Brain microvascular endothelial cell (primary cell): ENCODE data around the gene RBM38.
"Not testable (repeated sequence)": the region's sequence is repeated elsewhere in the genome, so short reads cannot be mapped to it uniquely, and the experiment has no call there.

Experiments
- DNase-seq: peaks from one replicate; pipeline ENCODE4 v3.0.0-alpha.2; 2020
- H3K27ac ChIP-seq: fragments of 250-450 bp; sonication (Bioruptor Pico); 2 replicates; pipeline ENCODE4 v1.5.1; 2020; ENCODE audit warnings: mild to moderate bottlenecking, moderate library complexity
- H3K27me3 ChIP-seq: fragments of 250-450 bp; sonication (Bioruptor Pico); replicated peaks from 2 replicates; pipeline ENCODE4 v1.5.1; 2020; ENCODE audit warnings: mild to moderate bottlenecking
- H3K36me3 ChIP-seq: fragments of 250-450 bp; sonication (Bioruptor Pico); replicated peaks from 2 replicates; pipeline ENCODE4 v1.5.1; 2020; ENCODE audit warnings: mild to moderate bottlenecking
- H3K4me3 ChIP-seq: 2 replicates; pipeline ENCODE4 v1.5.1; 2011; ENCODE audit warnings: low read depth, mild to moderate bottlenecking, control low read depth, low read length, moderate library complexity
- CTCF ChIP-seq: IDR thresholded peaks from 2 replicates; pipeline ENCODE4 v1.5.1; 2011; ENCODE audit warnings: low read depth, mild to moderate bottlenecking, moderate library complexity, low read length, control low read depth, inconsistent platforms; ENCODE audit errors: missing control alignments
- in situ Hi-C: cut with HindIII; loops from 2 replicates; pipeline ENCODE4 v1.10.0; 2017; ENCODE audit warnings: low sequenced_read_pairs, low pct_ligation_motif_present

Gene RBM38

GRCh38 chr20:57390604-57391438 is at the start of gene RBM38:
RBM38 (plus strand) TSS chr20:57391396; CDS start chr20:57391582, 186 bp downstream.
- no peak for TF ChIP-seq CTCF
- H3K4me3 ChIP-seq = peak within 1 kb of the TSS; percentile 60
- in situ Hi-C loops = no loop called here

GRCh38 chr20:57341663-57342062 is 49.5 kb upstream of the RBM38 start:
- in situ Hi-C loops = loop anchor here (25.0 kb wide), 1 partner anchor 254 kb away; no protein-coding TSS in a partner anchor
- Histone ChIP-seq H3K36me3 (no peaks in the 10 kb centered on the region), H3K27ac (no peak overlapping the region), H3K27me3 (peaks cover 2% of the 10 kb centered on the region), H3K4me3 (no peak overlapping the region)
- no peak for TF ChIP-seq CTCF
- no peak for DNase-seq

More at GRCh38 chr20:57390604-57391438, at the start of gene RBM38:
- no peak for DNase-seq
- Histone ChIP-seq H3K27me3 (no peaks in the 10 kb centered on the region), H3K27ac (peak within 1 kb of the TSS; percentile 38), H3K36me3 (no peaks in the 10 kb centered on the region)

- TF ChIP-seq CTCF = no peak
- Histone ChIP-seq H3K27me3 (peaks cover 2% of the 10 kb centered on the region), H3K27ac (no peak overlapping the region), H3K4me3 (no peak overlapping the region), H3K36me3 (no peaks in the 10 kb centered on the region)
- in situ Hi-C loops = loop anchor here (25.0 kb wide), 1 partner anchor 256 kb away; no protein-coding TSS in a partner anchor
- DNase-seq = peak; percentile 20
Measured at GRCh38 chr20:57342829-57343228, 48.4 kb upstream of the RBM38 start.

- TF ChIP-seq CTCF = peak; percentile 84
- DNase-seq = peak; percentile 77
- H3K4me3 ChIP-seq = no peak overlapping the region
Measured at GRCh38 chr20:57346477-57346876, 44.7 kb upstream of the RBM38 start.

GRCh38 chr20:57347393-57347792 is 43.8 kb upstream of the RBM38 start:
- Histone ChIP-seq H3K27ac (no peak overlapping the region), H3K36me3 (no peaks in the 10 kb centered on the region), H3K27me3 (no peaks in the 10 kb centered on the region), H3K4me3 (no peak overlapping the region)
- no peak for DNase-seq
- no peak for TF ChIP-seq CTCF
- in situ Hi-C loops = loop anchor here (25.0 kb wide), 1 partner anchor 260 kb away; no protein-coding TSS in a partner anchor

More at GRCh38 chr20:57346477-57346876, 44.7 kb upstream of the RBM38 start:
- Histone ChIP-seq H3K27me3 (no peaks in the 10 kb centered on the region), H3K27ac (no peak overlapping the region), H3K36me3 (no peaks in the 10 kb centered on the region)
- in situ Hi-C loops = loop anchor here (25.0 kb wide), 1 partner anchor 259 kb away; no protein-coding TSS in a partner anchor

GRCh38 chr20:57348200-57348921 is 42.8 kb upstream of the RBM38 start:
- not testable (repeated sequence) for H3K27ac ChIP-seq, H3K27me3 ChIP-seq, H3K36me3 ChIP-seq, H3K4me3 ChIP-seq, DNase-seq
- in situ Hi-C loops = loop anchor here (25.0 kb wide), 1 partner anchor 261 kb away; no protein-coding TSS in a partner anchor

GRCh38 chr20:57348922-57349574 is 42.1 kb upstream of the RBM38 start:
- not testable (repeated sequence) for H3K36me3 ChIP-seq, DNase-seq, H3K4me3 ChIP-seq, H3K27ac ChIP-seq, H3K27me3 ChIP-seq
- in situ Hi-C loops = loop anchor here (25.0 kb wide), 1 partner anchor 262 kb away; no protein-coding TSS in a partner anchor
